K562 (cell line): ENCODE measurements around the gene FREM1. TPM values are rescaled to one million over a fixed set of nuclear protein-coding genes. Genes with fewer than 3 reads are reported as not detected.

ENCODE experiments used
- ETV6 ChIP-seq, 3 experiments: fragments of 150-350 bp in 1 of 3; sonication (generic) in 1 of 3; formaldehyde crosslinking in 1 of 3; IDR thresholded peaks; 2 replicates each; pipeline versions ENCODE4 v1.6.1 to v1.8.0; 2014 to 2022; ENCODE audit warnings: borderline replicate concordance in 2 of 3, low read depth in 2 of 3, antibody characterized with exemption in 1 of 3, low read length in 1 of 3, mild to moderate bottlenecking in 1 of 3, missing genetic modification reagents in 1 of 3
- NFE2L1 ChIP-seq: fragments of 450-650 bp; IDR thresholded peaks from 2 replicates; pipeline ENCODE4 v1.6.1; 2016; ENCODE audit warnings: missing genetic modification characterization, low read depth, mild to moderate bottlenecking, missing compliant biosample characterization, moderate library complexity, borderline replicate concordance
- RHOXF2B ChIP-seq: fragments of 250-450 bp; sonication (Bioruptor Pico); conservative IDR thresholded peaks from 2 replicates; pipeline ENCODE4 v1.5.1; 2021
- polyA plus RNA-seq, 8 experiments: library from polyadenylated mRNA; depleted of rRNA in 4 of 8; stranded (reverse) in 5 of 8; unstranded in 3 of 8; fragments of >200 nt; fragmentation: Nextera tagmentation in 2 of 8; fragmentation: Illumina TruSeq in 1 of 8; extraction: Ambion mirVana in 2 of 8; extraction: Trizol in 1 of 8; gene quantifications; 2 replicates each; pipeline versions ENCODE4 v1.2.1 to v1.2.3, GENCODE V29; 2011 to 2014; ENCODE audit warnings: inconsistent platforms in 1 of 8, missing spikeins in 1 of 8
- total RNA-seq, 7 experiments: library from RNA; depleted of rRNA in 6 of 7; stranded (reverse); fragments of >200 nt in 6 of 7; fragmentation: Illumina TruSeq in 2 of 7; extraction: Trizol in 2 of 7; gene quantifications; 2 replicates each; pipeline versions ENCODE4 v1.2.1 to v1.2.3, GENCODE V29; 2011 to 2021; ENCODE audit warnings: low replicate concordance in 1 of 7
- TF ChIP-seq, protein P1 (sequence below), 2 experiments: fragments of 150-350 bp in 1 of 2; IDR thresholded peaks; 2 replicates each; pipeline ENCODE4 v1.6.1; 2012 to 2016; ENCODE audit warnings: low read depth in 2 of 2, low read length in 2 of 2, mild to moderate bottlenecking in 1 of 2, moderate library complexity in 1 of 2
- TF ChIP-seq, protein P2 (sequence below): sonication (generic); formaldehyde crosslinking; IDR thresholded peaks from 2 replicates; pipeline ENCODE4 v1.8.1; 2023; ENCODE audit warnings: missing genetic modification reagents, mild to moderate bottlenecking, borderline replicate concordance
- TF ChIP-seq, protein P3 (sequence below): fragments of 450-650 bp; IDR thresholded peaks from 2 replicates; pipeline ENCODE4 v1.6.1; 2016; ENCODE audit warnings: mild to moderate bottlenecking, moderate library complexity

The FREM1 gene
- total and polyA plus RNA-seq, 9 of the 15 experiments (the other 6 are each of a cell fraction or from before 2014, with no cell fraction given): 0.03 to 0.24 (median 0.13) TPM; not detected in 2

DNA sequence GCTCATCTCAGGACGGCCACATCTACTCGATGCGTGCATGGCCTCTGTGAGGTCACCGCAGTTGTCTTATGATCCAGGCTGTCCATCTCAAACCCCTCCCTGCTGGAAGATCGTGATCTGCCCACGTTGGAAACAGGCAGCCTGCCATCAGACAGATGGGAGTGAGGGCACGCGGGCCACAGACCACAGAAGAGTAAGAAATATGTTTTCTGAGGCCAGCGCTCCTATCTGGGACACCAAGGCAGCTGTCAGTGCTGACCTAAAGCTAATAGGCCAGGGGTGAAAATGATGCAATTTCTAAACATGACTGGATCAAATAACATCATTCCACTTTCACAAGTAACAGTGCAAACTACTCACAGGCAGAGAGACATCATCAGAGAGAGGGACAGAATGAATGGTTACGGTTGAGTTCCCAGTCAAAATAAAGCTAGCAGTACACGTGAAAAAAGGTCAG lies 130.6 kb downstream of the FREM1 start (continued):
- TF ChIP-seq, protein P1, sequence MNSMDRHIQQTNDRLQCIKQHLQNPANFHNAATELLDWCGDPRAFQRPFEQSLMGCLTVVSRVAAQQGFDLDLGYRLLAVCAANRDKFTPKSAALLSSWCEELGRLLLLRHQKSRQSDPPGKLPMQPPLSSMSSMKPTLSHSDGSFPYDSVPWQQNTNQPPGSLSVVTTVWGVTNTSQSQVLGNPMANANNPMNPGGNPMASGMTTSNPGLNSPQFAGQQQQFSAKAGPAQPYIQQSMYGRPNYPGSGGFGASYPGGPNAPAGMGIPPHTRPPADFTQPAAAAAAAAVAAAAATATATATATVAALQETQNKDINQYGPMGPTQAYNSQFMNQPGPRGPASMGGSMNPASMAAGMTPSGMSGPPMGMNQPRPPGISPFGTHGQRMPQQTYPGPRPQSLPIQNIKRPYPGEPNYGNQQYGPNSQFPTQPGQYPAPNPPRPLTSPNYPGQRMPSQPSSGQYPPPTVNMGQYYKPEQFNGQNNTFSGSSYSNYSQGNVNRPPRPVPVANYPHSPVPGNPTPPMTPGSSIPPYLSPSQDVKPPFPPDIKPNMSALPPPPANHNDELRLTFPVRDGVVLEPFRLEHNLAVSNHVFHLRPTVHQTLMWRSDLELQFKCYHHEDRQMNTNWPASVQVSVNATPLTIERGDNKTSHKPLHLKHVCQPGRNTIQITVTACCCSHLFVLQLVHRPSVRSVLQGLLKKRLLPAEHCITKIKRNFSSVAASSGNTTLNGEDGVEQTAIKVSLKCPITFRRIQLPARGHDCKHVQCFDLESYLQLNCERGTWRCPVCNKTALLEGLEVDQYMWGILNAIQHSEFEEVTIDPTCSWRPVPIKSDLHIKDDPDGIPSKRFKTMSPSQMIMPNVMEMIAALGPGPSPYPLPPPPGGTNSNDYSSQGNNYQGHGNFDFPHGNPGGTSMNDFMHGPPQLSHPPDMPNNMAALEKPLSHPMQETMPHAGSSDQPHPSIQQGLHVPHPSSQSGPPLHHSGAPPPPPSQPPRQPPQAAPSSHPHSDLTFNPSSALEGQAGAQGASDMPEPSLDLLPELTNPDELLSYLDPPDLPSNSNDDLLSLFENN (IDR thresholded peaks at IDR 0.05; ENCODE audit: low read depth in 2 of 2, low read length in 2 of 2): no peak
- TF ChIP-seq NFE2L1 (tag): no peak
- TF ChIP-seq ETV6 (IDR thresholded peaks at IDR 0.05; ENCODE audit: borderline replicate concordance in 1 of 2, low read depth in 2 of 2, low read length in 1 of 2): no peak
- TF ChIP-seq ETV6 (CRISPR knock-in tag; IDR thresholded peaks at IDR 0.05; ENCODE audit: borderline replicate concordance): no peak
- TF ChIP-seq, protein P2, sequence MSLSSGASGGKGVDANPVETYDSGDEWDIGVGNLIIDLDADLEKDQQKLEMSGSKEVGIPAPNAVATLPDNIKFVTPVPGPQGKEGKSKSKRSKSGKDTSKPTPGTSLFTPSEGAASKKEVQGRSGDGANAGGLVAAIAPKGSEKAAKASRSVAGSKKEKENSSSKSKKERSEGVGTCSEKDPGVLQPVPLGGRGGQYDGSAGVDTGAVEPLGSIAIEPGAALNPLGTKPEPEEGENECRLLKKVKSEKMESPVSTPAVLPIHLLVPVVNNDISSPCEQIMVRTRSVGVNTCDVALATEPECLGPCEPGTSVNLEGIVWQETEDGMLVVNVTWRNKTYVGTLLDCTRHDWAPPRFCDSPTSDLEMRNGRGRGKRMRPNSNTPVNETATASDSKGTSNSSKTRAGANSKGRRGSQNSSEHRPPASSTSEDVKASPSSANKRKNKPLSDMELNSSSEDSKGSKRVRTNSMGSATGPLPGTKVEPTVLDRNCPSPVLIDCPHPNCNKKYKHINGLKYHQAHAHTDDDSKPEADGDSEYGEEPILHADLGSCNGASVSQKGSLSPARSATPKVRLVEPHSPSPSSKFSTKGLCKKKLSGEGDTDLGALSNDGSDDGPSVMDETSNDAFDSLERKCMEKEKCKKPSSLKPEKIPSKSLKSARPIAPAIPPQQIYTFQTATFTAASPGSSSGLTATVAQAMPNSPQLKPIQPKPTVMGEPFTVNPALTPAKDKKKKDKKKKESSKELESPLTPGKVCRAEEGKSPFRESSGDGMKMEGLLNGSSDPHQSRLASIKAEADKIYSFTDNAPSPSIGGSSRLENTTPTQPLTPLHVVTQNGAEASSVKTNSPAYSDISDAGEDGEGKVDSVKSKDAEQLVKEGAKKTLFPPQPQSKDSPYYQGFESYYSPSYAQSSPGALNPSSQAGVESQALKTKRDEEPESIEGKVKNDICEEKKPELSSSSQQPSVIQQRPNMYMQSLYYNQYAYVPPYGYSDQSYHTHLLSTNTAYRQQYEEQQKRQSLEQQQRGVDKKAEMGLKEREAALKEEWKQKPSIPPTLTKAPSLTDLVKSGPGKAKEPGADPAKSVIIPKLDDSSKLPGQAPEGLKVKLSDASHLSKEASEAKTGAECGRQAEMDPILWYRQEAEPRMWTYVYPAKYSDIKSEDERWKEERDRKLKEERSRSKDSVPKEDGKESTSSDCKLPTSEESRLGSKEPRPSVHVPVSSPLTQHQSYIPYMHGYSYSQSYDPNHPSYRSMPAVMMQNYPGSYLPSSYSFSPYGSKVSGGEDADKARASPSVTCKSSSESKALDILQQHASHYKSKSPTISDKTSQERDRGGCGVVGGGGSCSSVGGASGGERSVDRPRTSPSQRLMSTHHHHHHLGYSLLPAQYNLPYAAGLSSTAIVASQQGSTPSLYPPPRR (CRISPR knock-in tag): no peak
- no peak for TF ChIP-seq RHOXF2B
- TF ChIP-seq, protein P3, sequence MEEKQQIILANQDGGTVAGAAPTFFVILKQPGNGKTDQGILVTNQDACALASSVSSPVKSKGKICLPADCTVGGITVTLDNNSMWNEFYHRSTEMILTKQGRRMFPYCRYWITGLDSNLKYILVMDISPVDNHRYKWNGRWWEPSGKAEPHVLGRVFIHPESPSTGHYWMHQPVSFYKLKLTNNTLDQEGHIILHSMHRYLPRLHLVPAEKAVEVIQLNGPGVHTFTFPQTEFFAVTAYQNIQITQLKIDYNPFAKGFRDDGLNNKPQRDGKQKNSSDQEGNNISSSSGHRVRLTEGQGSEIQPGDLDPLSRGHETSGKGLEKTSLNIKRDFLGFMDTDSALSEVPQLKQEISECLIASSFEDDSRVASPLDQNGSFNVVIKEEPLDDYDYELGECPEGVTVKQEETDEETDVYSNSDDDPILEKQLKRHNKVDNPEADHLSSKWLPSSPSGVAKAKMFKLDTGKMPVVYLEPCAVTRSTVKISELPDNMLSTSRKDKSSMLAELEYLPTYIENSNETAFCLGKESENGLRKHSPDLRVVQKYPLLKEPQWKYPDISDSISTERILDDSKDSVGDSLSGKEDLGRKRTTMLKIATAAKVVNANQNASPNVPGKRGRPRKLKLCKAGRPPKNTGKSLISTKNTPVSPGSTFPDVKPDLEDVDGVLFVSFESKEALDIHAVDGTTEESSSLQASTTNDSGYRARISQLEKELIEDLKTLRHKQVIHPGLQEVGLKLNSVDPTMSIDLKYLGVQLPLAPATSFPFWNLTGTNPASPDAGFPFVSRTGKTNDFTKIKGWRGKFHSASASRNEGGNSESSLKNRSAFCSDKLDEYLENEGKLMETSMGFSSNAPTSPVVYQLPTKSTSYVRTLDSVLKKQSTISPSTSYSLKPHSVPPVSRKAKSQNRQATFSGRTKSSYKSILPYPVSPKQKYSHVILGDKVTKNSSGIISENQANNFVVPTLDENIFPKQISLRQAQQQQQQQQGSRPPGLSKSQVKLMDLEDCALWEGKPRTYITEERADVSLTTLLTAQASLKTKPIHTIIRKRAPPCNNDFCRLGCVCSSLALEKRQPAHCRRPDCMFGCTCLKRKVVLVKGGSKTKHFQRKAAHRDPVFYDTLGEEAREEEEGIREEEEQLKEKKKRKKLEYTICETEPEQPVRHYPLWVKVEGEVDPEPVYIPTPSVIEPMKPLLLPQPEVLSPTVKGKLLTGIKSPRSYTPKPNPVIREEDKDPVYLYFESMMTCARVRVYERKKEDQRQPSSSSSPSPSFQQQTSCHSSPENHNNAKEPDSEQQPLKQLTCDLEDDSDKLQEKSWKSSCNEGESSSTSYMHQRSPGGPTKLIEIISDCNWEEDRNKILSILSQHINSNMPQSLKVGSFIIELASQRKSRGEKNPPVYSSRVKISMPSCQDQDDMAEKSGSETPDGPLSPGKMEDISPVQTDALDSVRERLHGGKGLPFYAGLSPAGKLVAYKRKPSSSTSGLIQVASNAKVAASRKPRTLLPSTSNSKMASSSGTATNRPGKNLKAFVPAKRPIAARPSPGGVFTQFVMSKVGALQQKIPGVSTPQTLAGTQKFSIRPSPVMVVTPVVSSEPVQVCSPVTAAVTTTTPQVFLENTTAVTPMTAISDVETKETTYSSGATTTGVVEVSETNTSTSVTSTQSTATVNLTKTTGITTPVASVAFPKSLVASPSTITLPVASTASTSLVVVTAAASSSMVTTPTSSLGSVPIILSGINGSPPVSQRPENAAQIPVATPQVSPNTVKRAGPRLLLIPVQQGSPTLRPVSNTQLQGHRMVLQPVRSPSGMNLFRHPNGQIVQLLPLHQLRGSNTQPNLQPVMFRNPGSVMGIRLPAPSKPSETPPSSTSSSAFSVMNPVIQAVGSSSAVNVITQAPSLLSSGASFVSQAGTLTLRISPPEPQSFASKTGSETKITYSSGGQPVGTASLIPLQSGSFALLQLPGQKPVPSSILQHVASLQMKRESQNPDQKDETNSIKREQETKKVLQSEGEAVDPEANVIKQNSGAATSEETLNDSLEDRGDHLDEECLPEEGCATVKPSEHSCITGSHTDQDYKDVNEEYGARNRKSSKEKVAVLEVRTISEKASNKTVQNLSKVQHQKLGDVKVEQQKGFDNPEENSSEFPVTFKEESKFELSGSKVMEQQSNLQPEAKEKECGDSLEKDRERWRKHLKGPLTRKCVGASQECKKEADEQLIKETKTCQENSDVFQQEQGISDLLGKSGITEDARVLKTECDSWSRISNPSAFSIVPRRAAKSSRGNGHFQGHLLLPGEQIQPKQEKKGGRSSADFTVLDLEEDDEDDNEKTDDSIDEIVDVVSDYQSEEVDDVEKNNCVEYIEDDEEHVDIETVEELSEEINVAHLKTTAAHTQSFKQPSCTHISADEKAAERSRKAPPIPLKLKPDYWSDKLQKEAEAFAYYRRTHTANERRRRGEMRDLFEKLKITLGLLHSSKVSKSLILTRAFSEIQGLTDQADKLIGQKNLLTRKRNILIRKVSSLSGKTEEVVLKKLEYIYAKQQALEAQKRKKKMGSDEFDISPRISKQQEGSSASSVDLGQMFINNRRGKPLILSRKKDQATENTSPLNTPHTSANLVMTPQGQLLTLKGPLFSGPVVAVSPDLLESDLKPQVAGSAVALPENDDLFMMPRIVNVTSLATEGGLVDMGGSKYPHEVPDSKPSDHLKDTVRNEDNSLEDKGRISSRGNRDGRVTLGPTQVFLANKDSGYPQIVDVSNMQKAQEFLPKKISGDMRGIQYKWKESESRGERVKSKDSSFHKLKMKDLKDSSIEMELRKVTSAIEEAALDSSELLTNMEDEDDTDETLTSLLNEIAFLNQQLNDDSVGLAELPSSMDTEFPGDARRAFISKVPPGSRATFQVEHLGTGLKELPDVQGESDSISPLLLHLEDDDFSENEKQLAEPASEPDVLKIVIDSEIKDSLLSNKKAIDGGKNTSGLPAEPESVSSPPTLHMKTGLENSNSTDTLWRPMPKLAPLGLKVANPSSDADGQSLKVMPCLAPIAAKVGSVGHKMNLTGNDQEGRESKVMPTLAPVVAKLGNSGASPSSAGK: peak; percentile 28; the same call in 1 of the 2 replicates
